ENCODE data around the gene GPRASP2.
A peak's percentile ranks its signal among the peaks of the same experiment; 100 is the strongest.
"Not testable (repeated sequence)": the region's sequence is repeated elsewhere in the genome, so short reads cannot be mapped to it uniquely, and the experiment has no call there.

GPRASP2 gene

GRCh38 chrX:102720237-102721168 is 8.3 kb downstream of the GPRASP2 start, which contains the start of gene GPRASP3:
Gene GPRASP3 (plus strand): TSS chrX:102720743. CDS start chrX:102748996, 28,253 bp downstream.
- Histone ChIP-seq H3K4me1 (ENCODE audit: insufficient read depth, low read length) (peaks cover 10% of the 10 kb centered on the region), H3K9me3 (ENCODE audit: control insufficient read depth, insufficient read depth, low read length) (no peaks in the 10 kb centered on the region), H3K9ac (ENCODE audit: low read depth, low read length) (peak within 1 kb of the TSS; percentile 69), H3K36me3 (ENCODE audit: insufficient read depth, low read length) (no peaks in the 10 kb centered on the region)

GRCh38 chrX:102721169-102721506 is 8.9 kb downstream of the GPRASP2 start:
- Histone ChIP-seq H3K9ac (ENCODE audit: low read depth, low read length) (peak overlapping the region; percentile 69; the same call in 1 of the 2 replicates), H3K4me1 (ENCODE audit: insufficient read depth, low read length) (peaks cover 10% of the 10 kb centered on the region)
- not testable (repeated sequence) for H3K36me3 ChIP-seq (ENCODE audit: insufficient read depth, low read length); H3K9me3 ChIP-seq (ENCODE audit: control insufficient read depth, insufficient read depth, low read length)

- Histone ChIP-seq H3K36me3 (ENCODE audit: insufficient read depth, low read length) (no peaks in the 10 kb centered on the region), H3K9ac (ENCODE audit: low read depth, low read length) (peak overlapping the region; percentile 9; the same call in 1 of the 2 replicates), H3K9me3 (ENCODE audit: control insufficient read depth, insufficient read depth, low read length) (no peaks in the 10 kb centered on the region)
These were observed 11.2 kb downstream of the GPRASP2 start for GRCh38 chrX:102723456-102723855.

GRCh38 chrX:102727761-102728160 is 15.5 kb downstream of the GPRASP2 start:
- Histone ChIP-seq H3K4me1 (ENCODE audit: insufficient read depth, low read length) (peaks cover 10% of the 10 kb centered on the region), H3K9me3 (ENCODE audit: control insufficient read depth, insufficient read depth, low read length) (no peaks in the 10 kb centered on the region), H3K36me3 (ENCODE audit: insufficient read depth, low read length) (no peaks in the 10 kb centered on the region), H3K9ac (ENCODE audit: low read depth, low read length) (no peak overlapping the region)

More at GRCh38 chrX:102723456-102723855, 11.2 kb downstream of the GPRASP2 start:
- H3K4me1 ChIP-seq (ENCODE audit: insufficient read depth, low read length) = peaks cover 10% of the 10 kb centered on the region

- no peak overlapping the region for H3K9ac ChIP-seq (ENCODE audit: low read depth, low read length)
- H3K9me3 ChIP-seq (ENCODE audit: control insufficient read depth, insufficient read depth, low read length) = no peaks in the 10 kb centered on the region
- H3K4me1 ChIP-seq (ENCODE audit: insufficient read depth, low read length) = peaks cover 5% of the 10 kb centered on the region
- H3K36me3 ChIP-seq (ENCODE audit: insufficient read depth, low read length) = no peaks in the 10 kb centered on the region
These were observed 16.4 kb downstream of the GPRASP2 start for GRCh38 chrX:102728646-102729045.

- Histone ChIP-seq H3K36me3 (ENCODE audit: insufficient read depth, low read length) (no peaks in the 10 kb centered on the region), H3K4me1 (ENCODE audit: insufficient read depth, low read length) (0 out of 2 replicates have a peak, but pooled peaks cover 10% of the 10 kb centered on the region), H3K9me3 (ENCODE audit: control insufficient read depth, insufficient read depth, low read length) (no peaks in the 10 kb centered on the region), H3K9ac (ENCODE audit: low read depth, low read length) (no peak overlapping the region)
These were observed 27.4 kb downstream of the GPRASP2 start for GRCh38 chrX:102739657-102740056.

GRCh38 chrX:102744307-102744706 is 32.1 kb downstream of the GPRASP2 start:
- no peaks in the 10 kb centered on the region for H3K36me3 ChIP-seq (ENCODE audit: insufficient read depth, low read length)
- H3K9me3 ChIP-seq (ENCODE audit: control insufficient read depth, insufficient read depth, low read length) = no peaks in the 10 kb centered on the region
- no peak overlapping the region for H3K9ac ChIP-seq (ENCODE audit: low read depth, low read length)
- H3K4me1 ChIP-seq (ENCODE audit: insufficient read depth, low read length) = 0 out of 2 replicates have a peak, but pooled peaks cover 9% of the 10 kb centered on the region

GRCh38 chrX:102745513-102745856 is 33.2 kb downstream of the GPRASP2 start:
- no peaks in the 10 kb centered on the region for H3K9me3 ChIP-seq (ENCODE audit: control insufficient read depth, insufficient read depth, low read length)
- H3K4me1 ChIP-seq (ENCODE audit: insufficient read depth, low read length) = 0 out of 2 replicates have a peak, but pooled peaks cover 6% of the 10 kb centered on the region
- peak overlapping the region; percentile 86; the same call in 1 of the 2 replicates for H3K9ac ChIP-seq (ENCODE audit: low read depth, low read length)
- no peaks in the 10 kb centered on the region for H3K36me3 ChIP-seq (ENCODE audit: insufficient read depth, low read length)

- H3K9ac ChIP-seq (ENCODE audit: low read depth, low read length) = peak overlapping the region; percentile 86
- no peaks in the 10 kb centered on the region for H3K36me3 ChIP-seq (ENCODE audit: insufficient read depth, low read length)
- H3K4me1 ChIP-seq (ENCODE audit: insufficient read depth, low read length) = 0 out of 2 replicates have a peak, but pooled peaks cover 6% of the 10 kb centered on the region
- no peaks in the 10 kb centered on the region for H3K9me3 ChIP-seq (ENCODE audit: control insufficient read depth, insufficient read depth, low read length)
These were observed 33.8 kb downstream of the GPRASP2 start for GRCh38 chrX:102745857-102746584.

- H3K36me3 ChIP-seq (ENCODE audit: insufficient read depth, low read length) = no peaks in the 10 kb centered on the region
- no peaks in the 10 kb centered on the region for H3K4me1 ChIP-seq (ENCODE audit: insufficient read depth, low read length)
- H3K9ac ChIP-seq (ENCODE audit: low read depth, low read length) = no peak overlapping the region
- H3K9me3 ChIP-seq (ENCODE audit: control insufficient read depth, insufficient read depth, low read length) = no peaks in the 10 kb centered on the region
These were observed 53.0 kb downstream of the GPRASP2 start for GRCh38 chrX:102765217-102765616.

GRCh38 chrX:102765809-102766208 is 53.6 kb downstream of the GPRASP2 start:
- H3K4me1 ChIP-seq (ENCODE audit: insufficient read depth, low read length) = no peaks in the 10 kb centered on the region
- no peak overlapping the region for H3K9ac ChIP-seq (ENCODE audit: low read depth, low read length)

GRCh38 chrX:102767287-102767686 is 55.0 kb downstream of the GPRASP2 start:
- H3K4me1 ChIP-seq (ENCODE audit: insufficient read depth, low read length) = no peaks in the 10 kb centered on the region

More at GRCh38 chrX:102765809-102766208, 53.6 kb downstream of the GPRASP2 start:
- Histone ChIP-seq H3K9me3 (ENCODE audit: control insufficient read depth, insufficient read depth, low read length) (no peaks in the 10 kb centered on the region), H3K36me3 (ENCODE audit: insufficient read depth, low read length) (no peaks in the 10 kb centered on the region)

More at GRCh38 chrX:102767287-102767686, 55.0 kb downstream of the GPRASP2 start:
- Histone ChIP-seq H3K9ac (ENCODE audit: low read depth, low read length) (no peak overlapping the region), H3K36me3 (ENCODE audit: insufficient read depth, low read length) (no peaks in the 10 kb centered on the region), H3K9me3 (ENCODE audit: control insufficient read depth, insufficient read depth, low read length) (no peaks in the 10 kb centered on the region)

Data from ES-I3 (cell line).